IMR-90 (cell line): Measurements from ENCODE around the gene TGFB2. TPM values are rescaled to one million over a fixed set of nuclear protein-coding genes. Genes with fewer than 3 reads are reported as not detected.

Source experiments
- ATAC-seq: fragments of 200-7000 bp; cut with Tn5 transposase; 2 replicates; pipeline ENCODE4 v1.9.1; 2020; ENCODE audit warnings: low read depth, mild to moderate bottlenecking, moderate library complexity
- BruUV-seq: library from RNA; stranded (reverse); fragments of 400-500 nt; replicated peaks from 2 replicates; lab custom pipeline; 2021; lab: Mats Ljungman, UMichigan
- CTCF ChIA-PET: fragments of 300-600 bp; formaldehyde crosslinking; extraction: SDS; loops from one replicate; lab custom pipeline; 2021; ENCODE audit warnings: antibody characterized with exemption; lab: Yijun Ruan, JAX
- POLR2A ChIA-PET: fragments of 300-600 bp; sonication (Branson Sonifier 250); formaldehyde crosslinking; loops from one replicate; lab custom pipeline; 2022; ENCODE audit warnings: antibody characterized with exemption; ENCODE audit not compliant: unreplicated experiment; lab: Charles Lee
- DNase-seq: peaks from one replicate; pipeline ENCODE4 v3.0.0; 2013
- H2AFZ ChIP-seq: replicated peaks from 2 replicates; pipeline ENCODE3; 2013; ENCODE audit warnings: low read length, mild to moderate bottlenecking; ENCODE audit not compliant: poor library complexity
- H2AK5ac ChIP-seq: 2 replicates; pipeline ENCODE4 v1.6.1; 2013; ENCODE audit warnings: low read depth, low read length, inconsistent platforms
- H2AK9ac ChIP-seq: replicated peaks from 2 replicates; pipeline ENCODE3; 2013; ENCODE audit warnings: mild to moderate bottlenecking, low read depth, low read length, moderate library complexity; ENCODE audit not compliant: poor library complexity
- H2BK120ac ChIP-seq: 2 replicates; pipeline ENCODE4 v1.6.1; 2013; ENCODE audit warnings: low read depth, low read length, inconsistent platforms
- H2BK15ac ChIP-seq: 3 replicates; pipeline ENCODE4 v1.6.1; 2013; ENCODE audit warnings: low read depth, low read length, inconsistent platforms
- H2BK20ac ChIP-seq: 2 replicates; pipeline ENCODE4 v1.6.1; 2013; ENCODE audit warnings: low read depth, mild to moderate bottlenecking, inconsistent platforms, low read length, moderate library complexity
- H2BK5ac ChIP-seq: 2 replicates; pipeline ENCODE4 v1.6.1; 2013; ENCODE audit warnings: mild to moderate bottlenecking, low read depth, low read length, inconsistent platforms; ENCODE audit not compliant: poor library complexity, severe bottlenecking
- H3K14ac ChIP-seq: replicated peaks from 2 replicates; pipeline ENCODE4 v1.6.1; 2013; ENCODE audit warnings: low read depth, low read length, inconsistent platforms
- H3K18ac ChIP-seq: 2 replicates; pipeline ENCODE4 v1.6.1; 2013; ENCODE audit warnings: low read depth, low read length, control low read depth
- H3K23ac ChIP-seq: 2 replicates; pipeline ENCODE4 v1.6.1; 2013; ENCODE audit warnings: low read depth, low read length, inconsistent platforms
- H3K27ac ChIP-seq: 2 replicates; pipeline ENCODE4 v1.5.1; 2013; ENCODE audit warnings: mild to moderate bottlenecking, control low read depth, low read length; ENCODE audit not compliant: insufficient read depth
- H3K27me3 ChIP-seq: 2 replicates; pipeline ENCODE4 v1.6.1; 2013; ENCODE audit warnings: low read length; ENCODE audit not compliant: control insufficient read depth, insufficient read depth
- H3K36me3 ChIP-seq: 2 replicates; pipeline ENCODE4 v1.6.1; 2013; ENCODE audit warnings: low read length, mixed read lengths; ENCODE audit not compliant: control insufficient read depth, insufficient read depth
- H3K4ac ChIP-seq: 2 replicates; pipeline ENCODE4 v1.6.1; 2013; ENCODE audit warnings: low read depth, low read length, inconsistent platforms
- H3K4me1 ChIP-seq: 2 replicates; pipeline ENCODE4 v1.6.1; 2013; ENCODE audit warnings: low read length, mixed read lengths; ENCODE audit not compliant: control insufficient read depth, insufficient read depth
- H3K4me2 ChIP-seq: 2 replicates; pipeline ENCODE4 v1.6.1; 2013; ENCODE audit warnings: low read depth, mild to moderate bottlenecking, control low read depth, low read length, moderate library complexity
- H3K4me3 ChIP-seq: 2 replicates; pipeline ENCODE4 v1.5.1; 2013; ENCODE audit warnings: low read depth, mild to moderate bottlenecking, control low read depth, low read length, moderate library complexity; ENCODE audit not compliant: insufficient read depth
- H3K56ac ChIP-seq: 2 replicates; pipeline ENCODE4 v1.6.1; 2013; ENCODE audit warnings: low read length, inconsistent platforms; ENCODE audit not compliant: insufficient read depth; ENCODE audit errors: extremely low read depth
- H3K79me1 ChIP-seq, 2 experiments: 2 replicates each; pipeline ENCODE4 v1.6.1; 2013; ENCODE audit warnings: low read length in 2 of 2, inconsistent platforms in 1 of 2, low read depth in 1 of 2
- H3K9ac ChIP-seq: 2 replicates; pipeline ENCODE4 v1.6.1; 2013; ENCODE audit warnings: low read depth, low read length, control low read depth
- H3K9me1 ChIP-seq: 2 replicates; pipeline ENCODE4 v1.6.1; 2013; ENCODE audit warnings: low read length, inconsistent platforms; ENCODE audit not compliant: insufficient read depth
- H3K9me3 ChIP-seq: 2 replicates; pipeline ENCODE4 v1.6.1; 2013; ENCODE audit warnings: low read length; ENCODE audit not compliant: control insufficient read depth, insufficient read depth
- H4K20me1 ChIP-seq: 2 replicates; pipeline ENCODE4 v1.6.1; 2013; ENCODE audit warnings: low read length, inconsistent platforms; ENCODE audit not compliant: insufficient read depth
- H4K5ac ChIP-seq: 2 replicates; pipeline ENCODE4 v1.6.1; 2013; ENCODE audit warnings: mild to moderate bottlenecking, low read depth, low read length, control low read depth
- H4K8ac ChIP-seq, 2 experiments: 2 replicates each; pipeline ENCODE4 v1.6.1; 2013; ENCODE audit warnings: low read depth in 2 of 2, low read length in 2 of 2, control low read depth in 1 of 2, inconsistent platforms in 1 of 2
- H4K91ac ChIP-seq: 2 replicates; pipeline ENCODE4 v1.6.1; 2013; ENCODE audit warnings: low read depth, low read length, inconsistent platforms; ENCODE audit not compliant: insufficient read depth
- BHLHE40 ChIP-seq: fragments of 150-350 bp; IDR thresholded peaks from 2 replicates; pipeline ENCODE4 v1.6.1; 2016; ENCODE audit warnings: mild to moderate bottlenecking, low read depth, low read length
- CEBPB ChIP-seq: IDR thresholded peaks from 2 replicates; pipeline ENCODE4 v1.6.1; 2012; ENCODE audit warnings: low read depth, low read length, improper control_type of control experiment
- CHD1 ChIP-seq: IDR thresholded peaks from 2 replicates; pipeline ENCODE4 v1.6.1; 2012; ENCODE audit warnings: low read depth, low read length, improper control_type of control experiment
- CTCF ChIP-seq: conservative IDR thresholded peaks from 2 replicates; pipeline ENCODE4 v1.5.1; 2012; ENCODE audit warnings: mild to moderate bottlenecking, low read depth, low read length, improper control_type of control experiment
- FOS ChIP-seq: fragments of 150-350 bp; IDR thresholded peaks from 2 replicates; pipeline ENCODE4 v1.6.1; 2016; ENCODE audit warnings: low read depth, low read length
- MAFK ChIP-seq: IDR thresholded peaks from 2 replicates; pipeline ENCODE4 v1.6.1; 2012; ENCODE audit warnings: low read depth, low read length, improper control_type of control experiment
- MAZ ChIP-seq: IDR thresholded peaks from 2 replicates; pipeline ENCODE4 v1.6.1; 2012; ENCODE audit warnings: low read depth, mild to moderate bottlenecking, low read length, improper control_type of control experiment, moderate library complexity, borderline replicate concordance
- MXI1 ChIP-seq: IDR thresholded peaks from 2 replicates; pipeline ENCODE4 v1.6.1; 2012; ENCODE audit warnings: low read depth, mild to moderate bottlenecking, low read length, moderate library complexity, borderline replicate concordance
- NFE2L2 ChIP-seq: fragments of 150-350 bp; IDR thresholded peaks from 2 replicates; pipeline ENCODE4 v1.6.1; 2016; ENCODE audit warnings: low read depth, mild to moderate bottlenecking, low read length
- POLR2A ChIP-seq: IDR thresholded peaks from 2 replicates; pipeline ENCODE4 v1.6.1; 2012; ENCODE audit warnings: mild to moderate bottlenecking, low read depth, low read length
- RAD21 ChIP-seq: IDR thresholded peaks from 2 replicates; pipeline ENCODE4 v1.6.1; 2012; ENCODE audit warnings: low read length, improper control_type of control experiment
- RCOR1 ChIP-seq: IDR thresholded peaks from 2 replicates; pipeline ENCODE4 v1.6.1; 2012; ENCODE audit warnings: mild to moderate bottlenecking, low read length, improper control_type of control experiment; ENCODE audit not compliant: insufficient replicate concordance
- RFX5 ChIP-seq: IDR thresholded peaks from 2 replicates; pipeline ENCODE4 v1.8.0; 2012; ENCODE audit warnings: low read depth, mild to moderate bottlenecking, low read length, moderate library complexity
- SMC3 ChIP-seq: fragments of 150-350 bp; IDR thresholded peaks from 2 replicates; pipeline ENCODE4 v1.6.1; 2016; ENCODE audit warnings: low read depth, mild to moderate bottlenecking, antibody characterized with exemption, low read length, moderate library complexity
- WGBS, 2 experiments: methylation state at CpG; one replicate each; pipeline versions ENCODE4 v1.1.5 to v1.1.7; 2013; ENCODE audit warnings: missing lambda C conversion rate in 2 of 2; ENCODE audit not compliant: insufficient read length in 1 of 2; ENCODE audit errors: extremely low coverage in 2 of 2; 5-methylcytosine and 5-hydroxymethylcytosine counted together
- dilution Hi-C: fragments of 300-500 bp; cut with HindIII; formaldehyde crosslinking; loops from one replicate; pipeline ENCODE4 v1.14.3; 2018; ENCODE audit warnings: low sequenced_read_pairs; ENCODE audit not compliant: unreplicated experiment
- in situ Hi-C: fragments of 300-500 bp; cut with MboI; formaldehyde crosslinking; loops from 3 replicates; pipeline ENCODE4 v1.14.3; 2019; ENCODE audit warnings: low sequenced_read_pairs, inconsistent platforms, mixed read lengths
- intact Hi-C: fragments of 100-400 bp; cut with micrococcal nuclease; formaldehyde crosslinking; loops from 2 replicates; pipeline ENCODE4 v1.10.0; 2022
- polyA plus RNA-seq, 3 experiments: library from polyadenylated mRNA; depleted of rRNA; stranded (reverse); fragments of >200 nt; gene quantifications; 2 replicates each; pipeline ENCODE4 v1.2.3, GENCODE V29; 2012; ENCODE audit warnings: low replicate concordance in 1 of 3
- total RNA-seq: library from RNA; depleted of rRNA; stranded (reverse); fragments of >200 nt; gene quantifications from 2 replicates; pipeline ENCODE4 v1.2.3, GENCODE V29; 2012
- TF ChIP-seq, protein P1 (sequence below): fragments of 150-350 bp; IDR thresholded peaks from 2 replicates; pipeline ENCODE4 v1.6.1; 2017; ENCODE audit warnings: mild to moderate bottlenecking, antibody characterized with exemption, low read length, low read depth
- TF ChIP-seq, protein P2 (sequence below): fragments of 150-350 bp; IDR thresholded peaks from 2 replicates; pipeline ENCODE4 v1.6.1; 2016; ENCODE audit warnings: low read depth, mild to moderate bottlenecking, low read length, moderate library complexity, borderline replicate concordance

Gene TGFB2
- total and polyA plus RNA-seq, 2 of the 4 experiments (the other 2 are of a cell fraction) = 3.7 to 3.8 TPM

- no TSS peak for BruUV-seq
- H3K18ac ChIP-seq = no peak overlapping the region
- H2BK5ac ChIP-seq = no peak overlapping the region
- H3K79me1 ChIP-seq = no peaks in the 10 kb centered on the region
- in situ Hi-C loops (no loop called here), dilution Hi-C loops (no loop called here), intact Hi-C loops (no loop called here)
- no peak for DNase-seq
- ChIA-PET CTCF (interaction anchor here (0.6 kb wide), 2 partner anchors 24 to 54 kb away, joined by 3 read pairs; no protein-coding TSS in a partner anchor), POLR2A (interaction anchor here (0.6 kb wide), 1 partner anchor 23 kb away, joined by 5 read pairs; no protein-coding TSS in a partner anchor)
- H2BK20ac ChIP-seq = no peak overlapping the region
- H3K23ac ChIP-seq = no peak overlapping the region
- no peaks in the 10 kb centered on the region for H3K27me3 ChIP-seq
- no peak overlapping the region for H3K4me2 ChIP-seq
- H3K4me3 ChIP-seq = no peak overlapping the region
- no peak overlapping the region for H3K9ac ChIP-seq
- no peak overlapping the region for H3K4ac ChIP-seq
- TF ChIP-seq MAZ = no peak
- no peak for TF ChIP-seq RCOR1
- TF ChIP-seq BHLHE40 = no peak
- TF ChIP-seq SMC3 = no peak
- TF ChIP-seq, protein P1, sequence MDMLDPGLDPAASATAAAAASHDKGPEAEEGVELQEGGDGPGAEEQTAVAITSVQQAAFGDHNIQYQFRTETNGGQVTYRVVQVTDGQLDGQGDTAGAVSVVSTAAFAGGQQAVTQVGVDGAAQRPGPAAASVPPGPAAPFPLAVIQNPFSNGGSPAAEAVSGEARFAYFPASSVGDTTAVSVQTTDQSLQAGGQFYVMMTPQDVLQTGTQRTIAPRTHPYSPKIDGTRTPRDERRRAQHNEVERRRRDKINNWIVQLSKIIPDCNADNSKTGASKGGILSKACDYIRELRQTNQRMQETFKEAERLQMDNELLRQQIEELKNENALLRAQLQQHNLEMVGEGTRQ = no peak
- TF ChIP-seq MAFK = no peak
- TF ChIP-seq POLR2A = no peak
- TF ChIP-seq RFX5 = no peak
- TF ChIP-seq NFE2L2 = no peak
- TF ChIP-seq, protein P2, sequence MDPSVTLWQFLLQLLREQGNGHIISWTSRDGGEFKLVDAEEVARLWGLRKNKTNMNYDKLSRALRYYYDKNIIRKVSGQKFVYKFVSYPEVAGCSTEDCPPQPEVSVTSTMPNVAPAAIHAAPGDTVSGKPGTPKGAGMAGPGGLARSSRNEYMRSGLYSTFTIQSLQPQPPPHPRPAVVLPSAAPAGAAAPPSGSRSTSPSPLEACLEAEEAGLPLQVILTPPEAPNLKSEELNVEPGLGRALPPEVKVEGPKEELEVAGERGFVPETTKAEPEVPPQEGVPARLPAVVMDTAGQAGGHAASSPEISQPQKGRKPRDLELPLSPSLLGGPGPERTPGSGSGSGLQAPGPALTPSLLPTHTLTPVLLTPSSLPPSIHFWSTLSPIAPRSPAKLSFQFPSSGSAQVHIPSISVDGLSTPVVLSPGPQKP = no peak
- TF ChIP-seq MXI1 = no peak
- no peak for TF ChIP-seq CHD1
- TF ChIP-seq RAD21 = no peak
- TF ChIP-seq FOS = no peak
- no peak for TF ChIP-seq CTCF
- no peak for TF ChIP-seq CEBPB
- no peaks in the 10 kb centered on the region for H3K9me3 ChIP-seq
- H2AFZ ChIP-seq = no peak overlapping the region
- WGBS, 2 experiments = no CpG with 5 or more reads among the region's 1 CpG
- H4K91ac ChIP-seq = no peak overlapping the region
- H4K8ac ChIP-seq = no peak overlapping the region
- H3K4me1 ChIP-seq = peaks cover 4% of the 10 kb centered on the region
- no peaks in the 10 kb centered on the region for H3K9me1 ChIP-seq
- ATAC-seq = no peak
- H2AK5ac ChIP-seq = no peak overlapping the region
- H3K27ac ChIP-seq = no peak overlapping the region
- H3K56ac ChIP-seq = no peak overlapping the region
- H4K5ac ChIP-seq = no peak overlapping the region
- no peak overlapping the region for H2AK9ac ChIP-seq
- peaks cover 8% of the 10 kb centered on the region; the same call in 1 of the 2 replicates for H3K36me3 ChIP-seq
- no peak overlapping the region for H3K14ac ChIP-seq
- no peak overlapping the region for H2BK120ac ChIP-seq
- H2BK15ac ChIP-seq = no peak overlapping the region
- no peaks in the 10 kb centered on the region for H4K20me1 ChIP-seq
These were observed 91.9 kb downstream of the TGFB2 start for GRCh38 chr1:218436997-218437396.
